ENCODE results near the gene WNT7A.
"Not testable (repeated sequence)": the region's sequence is repeated elsewhere in the genome, so short reads cannot be mapped to it uniquely, and the experiment has no call there.

WNT7A gene

DNA sequence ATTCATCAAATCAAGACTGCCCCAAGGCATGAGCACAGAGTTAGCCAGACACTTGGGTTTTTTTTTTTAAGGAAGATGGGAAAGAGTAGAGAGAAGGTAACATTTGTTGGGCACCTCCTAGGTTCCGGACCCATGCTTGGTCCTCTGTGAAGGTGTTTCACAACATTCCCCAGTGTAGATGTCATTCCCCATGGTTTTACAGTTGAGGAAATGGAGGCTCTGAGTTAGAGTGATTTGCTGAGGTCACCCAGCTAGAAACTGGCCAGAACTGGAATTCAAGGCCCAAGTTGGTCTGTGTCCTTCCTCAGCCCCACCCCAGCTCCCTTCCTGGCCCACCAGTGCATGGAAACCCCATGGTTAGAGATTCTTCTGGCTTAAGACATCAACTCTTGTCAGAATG lies 19.9 kb downstream of the WNT7A start:
- H3K27ac ChIP-seq, result no peak overlapping the region
- no peak for DNase-seq (ENCODE audit: low spot score)
- POLR2A ChIA-PET (ENCODE audit: low non-redundant PET), result no interaction called here
- TF ChIP-seq, protein P1, sequence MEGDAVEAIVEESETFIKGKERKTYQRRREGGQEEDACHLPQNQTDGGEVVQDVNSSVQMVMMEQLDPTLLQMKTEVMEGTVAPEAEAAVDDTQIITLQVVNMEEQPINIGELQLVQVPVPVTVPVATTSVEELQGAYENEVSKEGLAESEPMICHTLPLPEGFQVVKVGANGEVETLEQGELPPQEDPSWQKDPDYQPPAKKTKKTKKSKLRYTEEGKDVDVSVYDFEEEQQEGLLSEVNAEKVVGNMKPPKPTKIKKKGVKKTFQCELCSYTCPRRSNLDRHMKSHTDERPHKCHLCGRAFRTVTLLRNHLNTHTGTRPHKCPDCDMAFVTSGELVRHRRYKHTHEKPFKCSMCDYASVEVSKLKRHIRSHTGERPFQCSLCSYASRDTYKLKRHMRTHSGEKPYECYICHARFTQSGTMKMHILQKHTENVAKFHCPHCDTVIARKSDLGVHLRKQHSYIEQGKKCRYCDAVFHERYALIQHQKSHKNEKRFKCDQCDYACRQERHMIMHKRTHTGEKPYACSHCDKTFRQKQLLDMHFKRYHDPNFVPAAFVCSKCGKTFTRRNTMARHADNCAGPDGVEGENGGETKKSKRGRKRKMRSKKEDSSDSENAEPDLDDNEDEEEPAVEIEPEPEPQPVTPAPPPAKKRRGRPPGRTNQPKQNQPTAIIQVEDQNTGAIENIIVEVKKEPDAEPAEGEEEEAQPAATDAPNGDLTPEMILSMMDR (conservative IDR thresholded peaks at IDR 0.05; ENCODE audit: low read depth), result no peak
- CTCF ChIA-PET, result interaction anchor here (0.6 kb wide), 1 partner anchor 20 kb away, joined by 3 read pairs; no protein-coding TSS in a partner anchor

DNA sequence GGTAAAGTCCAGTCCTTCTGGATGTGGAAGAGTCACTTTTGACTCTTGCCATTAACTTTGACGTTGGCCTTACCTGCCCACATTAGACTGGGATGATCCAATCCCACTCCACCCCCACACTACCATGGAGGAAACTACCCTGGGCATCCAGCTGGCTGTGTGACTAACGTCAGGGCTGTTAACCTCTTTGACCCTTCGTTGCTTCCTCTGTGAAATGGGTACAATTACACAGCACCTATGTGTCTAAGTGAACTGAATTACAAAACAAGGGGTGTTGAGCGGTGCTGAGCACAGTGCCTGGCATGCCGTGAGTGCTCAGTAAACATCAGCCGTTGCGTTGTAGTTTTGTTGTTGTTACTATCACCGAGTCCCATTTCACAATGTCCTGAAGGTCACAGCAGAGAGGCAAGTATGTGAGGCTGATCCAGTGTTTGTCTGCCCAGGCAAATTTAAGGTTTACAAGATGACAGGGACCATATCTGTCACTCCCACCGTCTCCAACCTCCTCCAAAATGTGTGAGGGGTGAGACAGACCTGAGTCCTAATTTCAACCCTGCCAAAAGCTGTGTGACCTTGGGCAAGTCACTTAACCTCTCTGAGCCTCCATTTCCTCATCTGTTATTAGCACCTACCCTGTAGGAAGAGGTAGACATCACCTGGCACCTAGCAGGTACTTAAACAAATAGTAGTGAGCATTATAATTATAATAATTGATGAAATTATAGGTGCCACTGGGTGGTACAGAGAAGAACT lies 20.9 kb downstream of the WNT7A start:
- no peak for DNase-seq (ENCODE audit: low spot score)
- TF ChIP-seq, protein P1 (conservative IDR thresholded peaks at IDR 0.05; ENCODE audit: low read depth), result no peak
- ChIA-PET POLR2A (ENCODE audit: low non-redundant PET) (no interaction called here), CTCF (no interaction called here)
- H3K27ac ChIP-seq, result peak overlapping the region; percentile 73

DNA sequence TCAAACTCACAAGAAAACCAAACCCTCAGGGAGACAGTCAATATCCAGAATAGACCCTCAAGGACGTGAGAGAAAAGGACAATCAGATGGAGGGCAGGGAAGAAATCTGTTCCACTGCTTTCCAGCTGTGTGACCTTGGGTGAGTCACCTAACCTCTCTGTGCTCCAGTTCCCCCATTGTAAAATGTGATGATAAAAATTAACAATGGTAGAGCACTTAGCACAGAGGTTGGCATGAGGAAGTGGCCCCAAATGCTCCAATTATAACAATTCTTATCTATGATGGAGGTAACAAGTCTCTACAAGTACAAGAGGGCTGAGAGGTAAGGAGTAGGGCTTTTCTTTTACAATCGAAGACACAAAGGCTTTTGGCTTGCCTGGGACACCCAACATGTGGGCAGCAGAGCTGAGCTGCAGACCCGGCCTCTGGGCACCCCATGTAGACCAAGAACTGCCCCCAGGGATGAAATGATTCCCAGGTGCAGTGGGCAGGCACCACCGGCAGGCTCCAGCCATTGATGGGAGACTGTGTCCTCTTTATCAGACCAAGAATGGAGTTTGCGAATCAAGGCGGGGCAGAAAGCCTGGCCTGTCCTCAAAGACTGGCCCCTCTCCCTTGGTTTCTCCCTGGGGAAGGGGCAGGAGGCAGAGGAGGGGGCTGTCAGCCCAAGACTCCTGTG lies 22.0 kb downstream of the WNT7A start:
- H3K27ac ChIP-seq, result peak overlapping the region; percentile 73
- CTCF ChIA-PET, result no interaction called here
- peak; percentile 38 for DNase-seq (ENCODE audit: low spot score)
- TF ChIP-seq, protein P1 (conservative IDR thresholded peaks at IDR 0.05; ENCODE audit: low read depth), result no peak
- POLR2A ChIA-PET (ENCODE audit: low non-redundant PET), result no interaction called here

DNA sequence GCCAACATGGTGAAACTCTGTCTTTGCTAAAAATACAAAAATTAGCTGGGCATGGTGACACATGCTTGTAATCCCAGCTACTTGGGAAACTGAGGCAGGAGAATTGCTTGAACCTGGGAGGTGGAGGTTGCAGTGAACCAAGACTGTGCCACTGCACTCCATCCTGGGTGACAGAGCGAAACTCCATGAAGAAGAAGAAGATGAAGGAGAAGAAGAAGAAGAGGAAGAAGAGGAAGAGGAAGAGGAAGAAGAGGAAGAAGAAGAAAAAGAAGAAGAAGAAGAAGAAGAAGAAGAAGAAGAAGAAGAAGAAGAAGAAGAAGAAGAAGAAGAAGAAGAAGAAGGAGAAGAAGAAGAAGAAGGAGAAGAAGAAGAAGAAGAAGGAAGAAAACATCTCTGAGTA lies 23.2 kb downstream of the WNT7A start:
- CTCF ChIA-PET; POLR2A ChIA-PET (ENCODE audit: low non-redundant PET); DNase-seq (ENCODE audit: low spot score): not testable (repeated sequence)
- peak overlapping the region; percentile 99; the same call in 1 of the 2 replicates for H3K27ac ChIP-seq

DNA sequence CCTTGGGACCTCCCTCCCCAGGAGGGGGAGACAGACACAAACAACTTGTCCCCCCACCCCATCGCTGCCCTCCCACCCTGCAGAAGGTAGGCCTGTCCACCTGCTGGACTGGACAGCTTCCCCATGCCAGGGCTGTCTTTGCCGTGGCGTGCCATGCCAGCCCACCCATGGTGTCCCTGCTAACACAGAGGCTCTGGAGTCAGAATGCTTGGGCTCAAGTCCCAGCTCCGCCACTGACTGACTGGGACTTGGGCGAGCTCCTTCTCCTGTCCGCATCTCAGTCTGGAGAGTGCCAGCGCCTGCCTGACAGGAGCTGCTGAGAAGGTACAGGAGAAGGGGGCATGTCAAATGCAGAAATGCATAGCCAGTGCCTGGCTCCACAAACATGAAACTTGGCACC lies 23.9 kb downstream of the WNT7A start:
- TF ChIP-seq, protein P1 (conservative IDR thresholded peaks at IDR 0.05; ENCODE audit: low read depth), result no peak
- H3K27ac ChIP-seq, result peak overlapping the region; percentile 99
- DNase-seq (ENCODE audit: low spot score), result no peak
- CTCF ChIA-PET, result no interaction called here
- POLR2A ChIA-PET (ENCODE audit: low non-redundant PET), result no interaction called here

DNA sequence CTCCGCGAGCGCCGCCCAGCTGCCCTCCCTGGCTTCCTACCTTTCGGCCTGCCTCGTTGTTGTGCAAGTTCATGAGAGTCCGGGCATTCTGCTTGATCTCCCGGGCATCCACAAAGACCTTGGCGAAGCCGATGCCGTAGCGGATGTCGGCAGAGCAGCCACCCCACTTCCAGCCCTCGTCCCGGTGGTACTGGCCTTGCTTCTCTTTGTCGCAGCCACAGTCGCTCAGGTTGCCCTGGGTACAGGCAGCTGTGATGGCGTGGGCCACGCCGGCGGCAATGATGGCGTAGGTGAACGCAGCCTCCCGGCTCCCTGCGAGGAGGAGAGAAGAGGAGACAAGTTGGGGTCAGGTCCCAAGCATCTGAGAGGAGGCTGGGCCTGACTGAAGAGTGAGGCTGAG lies 25.4 kb downstream of the WNT7A start:
- TF ChIP-seq, protein P1 (conservative IDR thresholded peaks at IDR 0.05; ENCODE audit: low read depth), result no peak
- no peak for DNase-seq (ENCODE audit: low spot score)
- POLR2A ChIA-PET (ENCODE audit: low non-redundant PET), result no interaction called here
- H3K27ac ChIP-seq, result peak overlapping the region; percentile 99
- CTCF ChIA-PET, result interaction anchor here (0.8 to 1.5 kb wide), 3 partner anchors 26 to 197 kb away, joined by 3 to 7 read pairs (median 6); partner anchors contain the start of gene WNT7A

DNA sequence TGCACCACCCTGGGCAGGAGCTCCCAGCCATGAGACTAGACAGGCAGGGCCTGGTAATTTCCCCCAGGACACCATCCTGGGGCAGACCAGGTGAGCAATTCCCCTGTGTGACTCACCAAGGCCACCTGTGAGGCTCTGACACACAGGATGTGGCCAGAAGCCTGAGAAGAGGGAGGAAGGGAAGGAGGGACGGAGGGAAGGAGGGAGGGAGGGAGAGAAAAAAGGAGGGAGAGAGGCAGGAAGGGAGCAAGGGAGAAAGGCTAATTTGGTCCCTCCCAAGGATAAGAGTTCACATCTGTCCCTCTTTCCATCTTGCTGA lies 25.9 kb downstream of the WNT7A start:
- CTCF ChIA-PET, result interaction anchor here (0.8 to 1.5 kb wide), 2 partner anchors 27 to 196 kb away, joined by 3 to 7 read pairs; no protein-coding TSS in a partner anchor
- peak; percentile 92 for DNase-seq (ENCODE audit: low spot score)
- POLR2A ChIA-PET (ENCODE audit: low non-redundant PET), result no interaction called here
- TF ChIP-seq, protein P1 (conservative IDR thresholded peaks at IDR 0.05; ENCODE audit: low read depth), result no peak
- H3K27ac ChIP-seq, result peak overlapping the region; percentile 99

All from RWPE1 (cell line).